H1 (cell line): ENCODE results near the gene LFNG. TPM values are rescaled to one million over a fixed set of nuclear protein-coding genes. Genes with fewer than 3 reads are reported as not detected.

Experiments used
- CTCF ChIA-PET: fragments of 300-600 bp; sonication (Branson Sonifier 250); formaldehyde crosslinking; loops from one replicate; lab custom pipeline; 2021; ENCODE audit not compliant: partially characterized antibody; lab: Charles Lee
- POLR2A ChIA-PET: fragments of 300-600 bp; sonication (Branson Sonifier 250); formaldehyde crosslinking; loops from one replicate; lab custom pipeline; 2021; ENCODE audit warnings: inconsistent platforms; ENCODE audit not compliant: partially characterized antibody; lab: Charles Lee
- DNase-seq, 2 experiments: peaks; one replicate each; pipeline versions ENCODE4 v3.0.0 to v3.0.0-alpha.2; 2010 to 2022; ENCODE audit warnings: low spot score in 2 of 2, low read depth in 1 of 2, mixed read lengths in 1 of 2
- FAIRE-seq: peaks from 2 replicates; lab custom pipeline; 2011; peaks lifted over from hg19 to GRCh38; lab: Jason Lieb, UNC
- H2AFZ ChIP-seq: 2 replicates; pipeline ENCODE4 v1.8.1; 2012; ENCODE audit warnings: low read length, inconsistent platforms
- H2AK5ac ChIP-seq: 2 replicates; pipeline ENCODE4 v1.6.1; 2013; ENCODE audit warnings: low read depth, low read length
- H2BK120ac ChIP-seq: replicated peaks from 2 replicates; pipeline ENCODE3; 2013; ENCODE audit warnings: low read depth, low read length, inconsistent platforms
- H2BK12ac ChIP-seq: 2 replicates; pipeline ENCODE4 v1.6.1; 2013; ENCODE audit warnings: low read depth, low read length
- H2BK15ac ChIP-seq: 2 replicates; pipeline ENCODE4 v1.6.1; 2013; ENCODE audit warnings: low read length
- H2BK20ac ChIP-seq: 2 replicates; pipeline ENCODE4 v1.6.1; 2013; ENCODE audit warnings: low read length
- H2BK5ac ChIP-seq: 2 replicates; pipeline ENCODE4 v1.6.1; 2013; ENCODE audit warnings: low read depth, low read length
- H3K14ac ChIP-seq: 2 replicates; pipeline ENCODE4 v1.6.1; 2013; ENCODE audit warnings: inconsistent platforms; ENCODE audit not compliant: insufficient read length
- H3K18ac ChIP-seq: 2 replicates; pipeline ENCODE4 v1.6.1; 2013; ENCODE audit warnings: low read length; ENCODE audit errors: extremely low read depth
- H3K23ac ChIP-seq: 2 replicates; pipeline ENCODE4 v1.6.1; 2013; ENCODE audit warnings: inconsistent platforms; ENCODE audit not compliant: insufficient read length
- H3K23me2 ChIP-seq: 2 replicates; pipeline ENCODE4 v1.6.1; 2013; ENCODE audit warnings: low read depth, low read length
- H3K27ac ChIP-seq: 2 replicates; pipeline ENCODE4 v1.6.1; 2011; ENCODE audit warnings: low read depth, low read length, inconsistent platforms
- H3K27me3 ChIP-seq, 4 experiments: replicated peaks in 1 of 4; 1 replicate in 1 of 4; 2 replicates in 3 of 4; pipeline versions ENCODE4 v1.6.1 to v1.8.1; 2011 to 2013; ENCODE audit warnings: low read length in 3 of 4, mild to moderate bottlenecking in 3 of 4, inconsistent platforms in 2 of 4, mixed read lengths in 2 of 4, moderate library complexity in 1 of 4; ENCODE audit not compliant: control insufficient read depth in 3 of 4, insufficient read depth in 3 of 4; ENCODE audit errors: extremely low read depth in 1 of 4
- H3K36me3 ChIP-seq, 4 experiments: 2 replicates each; pipeline versions ENCODE4 v1.6.1 to v1.8.1; 2011 to 2013; ENCODE audit warnings: mild to moderate bottlenecking in 4 of 4, low read length in 3 of 4, moderate library complexity in 2 of 4, control low read depth in 1 of 4, inconsistent platforms in 1 of 4; ENCODE audit not compliant: insufficient read depth in 4 of 4, control insufficient read depth in 2 of 4
- H3K4ac ChIP-seq: replicated peaks from 2 replicates; pipeline ENCODE3; 2013; ENCODE audit warnings: low read length, low read depth, mixed read lengths, inconsistent platforms; ENCODE audit not compliant: insufficient read length
- H3K4me1 ChIP-seq, 4 experiments: replicated peaks in 1 of 4; 1 replicate in 1 of 4; 2 replicates in 3 of 4; pipeline versions ENCODE4 v1.6.1 to v1.8.1; 2011 to 2013; ENCODE audit warnings: low read length in 3 of 4, inconsistent platforms in 2 of 4, mixed read lengths in 1 of 4; ENCODE audit not compliant: insufficient read depth in 4 of 4, control insufficient read depth in 3 of 4
- H3K4me2 ChIP-seq, 2 experiments: 2 replicates each; pipeline versions ENCODE4 v1.6.1 to v1.8.1; 2011 to 2013; ENCODE audit warnings: low read depth in 2 of 2, low read length in 2 of 2, control low read depth in 1 of 2, inconsistent platforms in 1 of 2, mild to moderate bottlenecking in 1 of 2; ENCODE audit not compliant: insufficient read depth in 1 of 2
- H3K4me3 ChIP-seq, 4 experiments: fragments of 200-600, 300-600 bp in 1 of 4; sonication (generic), shearing (Covaris generic), sonication (Bioruptor Twin) in 1 of 4; 2 replicates each; pipeline versions ENCODE4 v1.5.1 to v1.8.1; 2011 to 2016; ENCODE audit warnings: low read length in 4 of 4, low read depth in 3 of 4, control low read depth in 2 of 4, inconsistent platforms in 2 of 4, mild to moderate bottlenecking in 2 of 4, mixed read lengths in 1 of 4, moderate library complexity in 1 of 4; ENCODE audit not compliant: insufficient read depth in 2 of 4; ENCODE audit errors: extremely low read depth in 1 of 4
- H3K56ac ChIP-seq: replicated peaks from 2 replicates; pipeline ENCODE3; 2013; ENCODE audit warnings: low read depth, mild to moderate bottlenecking, mixed read lengths, low read length, inconsistent platforms; ENCODE audit not compliant: insufficient read length
- H3K79me1 ChIP-seq: 2 replicates; pipeline ENCODE4 v1.6.1; 2013; ENCODE audit warnings: low read depth, low read length, control low read depth
- H3K79me2 ChIP-seq, 2 experiments: 2 replicates each; pipeline versions ENCODE4 v1.6.1 to v1.8.1; 2012 to 2013; ENCODE audit warnings: low read length in 2 of 2, mild to moderate bottlenecking in 2 of 2, inconsistent platforms in 1 of 2; ENCODE audit not compliant: insufficient read depth in 2 of 2, control insufficient read depth in 1 of 2
- H3K9ac ChIP-seq, 4 experiments: replicated peaks in 1 of 4; 1 replicate in 1 of 4; 2 replicates in 3 of 4; pipeline versions ENCODE4 v1.6.1 to v1.8.1; 2011 to 2013; ENCODE audit warnings: low read depth in 3 of 4, low read length in 3 of 4, control low read depth in 2 of 4, mild to moderate bottlenecking in 2 of 4, moderate library complexity in 2 of 4, inconsistent platforms in 1 of 4; ENCODE audit errors: extremely low read depth in 1 of 4
- H3K9me3 ChIP-seq, 2 experiments: 2 replicates each; pipeline versions ENCODE4 v1.6.1 to v1.8.1; 2012 to 2013; ENCODE audit warnings: mild to moderate bottlenecking in 2 of 2, moderate library complexity in 2 of 2, control low read depth in 1 of 2, inconsistent platforms in 1 of 2, low read depth in 1 of 2, low read length in 1 of 2, mixed read lengths in 1 of 2; ENCODE audit not compliant: insufficient read depth in 2 of 2
- H4K20me1 ChIP-seq, 2 experiments: replicated peaks in 1 of 2; 2 replicates each; pipeline versions ENCODE3 to v1.8.1; 2011 to 2013; ENCODE audit warnings: inconsistent platforms in 2 of 2, low read length in 2 of 2, mild to moderate bottlenecking in 1 of 2; ENCODE audit not compliant: insufficient read depth in 2 of 2, control insufficient read depth in 1 of 2
- H4K5ac ChIP-seq: 2 replicates; pipeline ENCODE4 v1.6.1; 2013; ENCODE audit warnings: low read length, low read depth, mixed read lengths, inconsistent platforms; ENCODE audit not compliant: insufficient read length
- H4K8ac ChIP-seq: 2 replicates; pipeline ENCODE4 v1.8.0; 2013; ENCODE audit warnings: mild to moderate bottlenecking, moderate library complexity, low read length, inconsistent platforms; ENCODE audit not compliant: insufficient read depth; ENCODE audit errors: extremely low read depth
- H4K91ac ChIP-seq: replicated peaks from 2 replicates; pipeline ENCODE3; 2013; ENCODE audit warnings: low read length, mixed read lengths, inconsistent platforms; ENCODE audit not compliant: insufficient read length
- ASH2L ChIP-seq: fragments of 200-600, 300-600 bp; sonication (generic); IDR thresholded peaks from one replicate; pipeline ENCODE4 v1.7.1; 2017; ENCODE audit warnings: low read length
- BACH1 ChIP-seq: IDR thresholded peaks from 2 replicates; pipeline ENCODE4 v1.6.1; 2012; ENCODE audit warnings: low read length, improper control_type of control experiment
- BRCA1 ChIP-seq: IDR thresholded peaks from 2 replicates; pipeline ENCODE4 v1.6.1; 2012; ENCODE audit warnings: low read depth, low read length, improper control_type of control experiment
- CBX8 ChIP-seq: fragments of 300-800, 300-1000 bp; sonication (generic); IDR thresholded peaks from 2 replicates; pipeline ENCODE4 v1.7.1; 2016; ENCODE audit warnings: low read depth, low read length, borderline replicate concordance
- CHD1 ChIP-seq: IDR thresholded peaks from 2 replicates; pipeline ENCODE4 v1.6.1; 2012; ENCODE audit warnings: low read depth, low read length, improper control_type of control experiment
- EGR1 ChIP-seq: IDR thresholded peaks from 2 replicates; pipeline ENCODE4 v1.6.1; 2011; ENCODE audit warnings: low read depth, low read length, borderline replicate concordance
- HDAC6 ChIP-seq: IDR thresholded peaks from one replicate; pipeline ENCODE4 v1.7.1; 2012; ENCODE audit warnings: low read depth, mild to moderate bottlenecking, inconsistent platforms, low read length, moderate library complexity
- RNF2 ChIP-seq: fragments of 200-900, 300-1000 bp; sonication (generic); IDR thresholded peaks from 2 replicates; pipeline ENCODE4 v1.7.1; 2016; ENCODE audit warnings: borderline replicate concordance, low read depth, mild to moderate bottlenecking, antibody characterized with exemption, low read length; ENCODE audit not compliant: poor library complexity, severe bottlenecking; ENCODE audit errors: missing control alignments
- SIRT6 ChIP-seq: IDR thresholded peaks from one replicate; pipeline ENCODE4 v1.7.1; 2012; ENCODE audit warnings: low read length, inconsistent platforms
- SUZ12 ChIP-seq: fragments of 200-600 bp; sonication (generic); IDR thresholded peaks from 2 replicates; pipeline ENCODE4 v1.6.1; 2012; ENCODE audit warnings: mild to moderate bottlenecking, inconsistent platforms, low read length, moderate library complexity, mixed read lengths
- TAF7 ChIP-seq: optimal IDR thresholded peaks from 2 replicates; pipeline ENCODE3; 2011; ENCODE audit warnings: low read depth, mild to moderate bottlenecking, inconsistent platforms, low read length, moderate library complexity, borderline replicate concordance
- WGBS, 2 experiments: shearing (Covaris generic) in 1 of 2; methylation state at CpG; one replicate each; pipeline versions ENCODE4 v1.1.6 to v1.1.7; 2013 to 2015; ENCODE audit warnings: low lambda C conversion rate in 2 of 2, mixed read lengths in 2 of 2, inconsistent platforms in 1 of 2, low coverage in 1 of 2, missing lambda C conversion rate in 1 of 2; ENCODE audit not compliant: insufficient replicate concordance in 2 of 2, insufficient coverage in 1 of 2, insufficient read length in 1 of 2; ENCODE audit errors: extremely low coverage in 1 of 2, missing lambda C conversion rate in 1 of 2; 5-methylcytosine and 5-hydroxymethylcytosine counted together
- polyA plus RNA-seq, 7 experiments: library from polyadenylated mRNA; depleted of rRNA in 3 of 7; stranded (reverse) in 5 of 7; unstranded in 2 of 7; fragments of >200 nt in 5 of 7; fragments of 200-250 nt in 2 of 7; gene quantifications; 1 replicate in 5 of 7; 2 replicates in 1 of 7; 4 replicates in 1 of 7; pipeline versions ENCODE4 v1.2.1 to v1.2.3, GENCODE V29; 2011 to 2013; ENCODE audit warnings: missing spikeins in 2 of 7, mixed read lengths in 2 of 7
- total RNA-seq: library from RNA; stranded (reverse); fragmentation: NEBNext Ultra II Directional; extraction: Animal tissue kit (Norgen Biotek cat#: 25700); gene quantifications from 2 replicates; pipeline ENCODE4 v1.2.1, GENCODE V29; 2021

LFNG gene
- total and polyA plus RNA-seq, 2 of the 8 experiments (the other 6 are each of a cell fraction or from before 2014, with no cell fraction given), result 31.6 to 35.6 TPM

DNA sequence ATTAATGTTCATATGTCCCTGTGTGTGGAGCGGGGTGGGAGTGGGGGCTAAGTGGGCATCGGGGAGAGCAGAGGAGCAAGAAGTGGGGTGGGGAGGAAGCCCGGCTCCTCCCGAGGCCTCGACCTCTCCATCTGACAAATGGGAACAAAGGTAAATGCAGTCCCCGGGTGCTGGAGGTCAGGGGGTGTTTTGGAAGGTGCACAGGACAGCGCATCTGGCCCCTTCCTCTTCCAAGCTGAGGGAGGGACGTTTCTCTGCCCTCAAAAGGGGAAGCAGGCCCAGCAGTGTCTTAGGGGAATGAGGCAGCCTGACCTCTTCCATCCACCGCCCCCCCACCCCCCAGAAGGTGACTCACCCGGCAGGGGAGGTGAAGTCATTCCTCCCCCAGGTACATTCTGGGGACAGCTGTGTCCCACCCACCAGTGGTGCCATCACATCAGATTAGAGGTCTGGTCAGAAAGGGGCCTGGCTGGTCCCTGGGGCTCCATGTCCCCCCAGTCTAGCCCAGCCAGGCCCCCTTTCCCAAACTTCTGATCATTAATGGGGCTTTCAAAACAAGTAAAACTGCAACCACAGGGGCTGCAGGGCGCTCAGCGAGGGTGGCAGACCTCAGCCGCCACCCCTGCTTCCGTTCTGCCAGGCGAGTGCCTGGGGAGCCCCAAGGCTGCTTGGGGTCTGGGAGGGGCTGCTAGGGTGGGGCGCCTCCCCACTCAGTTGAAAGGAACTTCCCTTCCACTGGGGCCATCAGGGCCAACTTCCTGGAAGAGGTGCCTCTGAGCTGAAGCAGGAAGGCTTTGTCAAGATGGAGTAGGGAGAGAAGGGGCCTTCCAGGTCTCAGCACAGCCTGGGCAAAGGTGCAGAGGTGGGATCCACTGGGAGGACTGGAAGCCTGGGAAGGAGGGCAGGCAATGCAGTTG lies 10.8 kb downstream of the LFNG start:
- CTCF ChIA-PET, result interaction anchor here (0.5 kb wide), 1 partner anchor 63 kb away, joined by 3 read pairs; no protein-coding TSS in a partner anchor
- H3K9me3 ChIP-seq, result peaks cover 0 to 2% of the 10 kb centered on the region in 2 experiments; a peak in 1 of 4 replicates
- H2BK5ac ChIP-seq, result peak overlapping the region; percentile 49; the same call in 1 of the 2 replicates
- H3K4me1 ChIP-seq, result peaks cover 0 to 31% (median 10%) of the 10 kb centered on the region in 4 experiments; a peak in 6 of 7 replicates
- no peak overlapping the region for H2BK20ac ChIP-seq
- H3K27me3 ChIP-seq, result no peaks in the 10 kb centered on the region
- H2BK15ac ChIP-seq, result no peak overlapping the region; the same call in 1 of the 2 replicates
- no peak overlapping the region for H3K56ac ChIP-seq
- 78% methylated on average over 13 of the region's 16 CpGs; no CpG with 5 or more reads in 1 of the 2 experiments for WGBS, 2 experiments
- H4K5ac ChIP-seq, result no peak overlapping the region
- H3K79me1 ChIP-seq, result no peaks in the 10 kb centered on the region
- H3K4me2 ChIP-seq, result no peak overlapping the region
- H4K8ac ChIP-seq, result no peak overlapping the region
- H3K9ac ChIP-seq, result no peak overlapping the region
- no peak overlapping the region for H3K14ac ChIP-seq
- H3K23me2 ChIP-seq, result no peaks in the 10 kb centered on the region
- POLR2A ChIA-PET, result interaction anchor here (1.5 to 8.2 kb wide), 2 partner anchors 11 to 56 kb away, joined by 5 to 68 read pairs; no protein-coding TSS in a partner anchor
- H2AK5ac ChIP-seq, result 0 out of 2 replicates have a peak overlapping the region, but pooled peaks have one; percentile 53
- H3K23ac ChIP-seq, result no peak overlapping the region
- peaks cover 7 to 16% of the 10 kb centered on the region in 2 experiments for H4K20me1 ChIP-seq
- no peak overlapping the region for H3K27ac ChIP-seq
- H3K36me3 ChIP-seq, result peaks cover 7 to 27% (median 17%) of the 10 kb centered on the region in 4 experiments; a peak in 6 of 8 replicates
- H2AFZ ChIP-seq, result no peak overlapping the region
- H2BK12ac ChIP-seq, result 0 out of 2 replicates have a peak overlapping the region, but pooled peaks have one; percentile 27
- H2BK120ac ChIP-seq, result no peak overlapping the region
- H3K18ac ChIP-seq, result peak overlapping the region; percentile 60
- DNase-seq (no peak), FAIRE-seq (no peak)
- H3K4ac ChIP-seq, result no peak overlapping the region
- H4K91ac ChIP-seq, result no peak overlapping the region
- H3K4me3 ChIP-seq, result no peak overlapping the region
- no peaks in the 10 kb centered on the region; a peak in 1 of 4 replicates for H3K79me2 ChIP-seq
- TF ChIP-seq EGR1, result no peak
- no peak for TF ChIP-seq SIRT6
- TF ChIP-seq SUZ12, result no peak
- TF ChIP-seq RNF2, result no peak
- no peak for TF ChIP-seq TAF7
- no peak for TF ChIP-seq CHD1
- no peak for TF ChIP-seq BACH1
- no peak for TF ChIP-seq CBX8
- TF ChIP-seq HDAC6, result no peak
- TF ChIP-seq BRCA1, result no peak
- no peak for TF ChIP-seq ASH2L
